ACC112 (cell line): ENCODE data around the gene CRYBG3.

Source experiments
- H2AFZ ChIP-seq: fragments of 200-600 bp; sonication (generic); one replicate; pipeline ENCODE4 v1.6.0; 2017; ENCODE audit warnings: antibody characterized with exemption, low read length; ENCODE audit not compliant: unreplicated experiment
- H3K27ac ChIP-seq: fragments of 200-600 bp; sonication (generic); 2 replicates; pipeline ENCODE4 v1.5.1; 2014; ENCODE audit warnings: low read depth, mild to moderate bottlenecking, antibody characterized with exemption, low read length, moderate library complexity
- H3K27me3 ChIP-seq: fragments of 200-600 bp; sonication (generic); 2 replicates; pipeline ENCODE4 v1.6.1; 2014; ENCODE audit warnings: mild to moderate bottlenecking, antibody characterized with exemption, low read length, moderate library complexity, mixed read lengths; ENCODE audit not compliant: insufficient read depth
- H3K36me3 ChIP-seq: fragments of 200-600 bp; sonication (generic); 2 replicates; pipeline ENCODE4 v1.6.1; 2016; ENCODE audit warnings: mild to moderate bottlenecking, antibody characterized with exemption, low read length, moderate library complexity, mixed read lengths; ENCODE audit not compliant: insufficient read depth
- H3K4me1 ChIP-seq: fragments of 200-600 bp; sonication (generic); one replicate; pipeline ENCODE4 v1.6.1; 2016; ENCODE audit warnings: low read length, mixed read lengths; ENCODE audit not compliant: insufficient read depth, unreplicated experiment, control insufficient read depth
- H3K4me3 ChIP-seq: fragments of 200-600 bp; sonication (generic); 2 replicates; pipeline ENCODE4 v1.5.1; 2014; ENCODE audit warnings: mild to moderate bottlenecking, low read depth, low read length
- H3K79me2 ChIP-seq: fragments of 200-600 bp; sonication (generic); one replicate; pipeline ENCODE4 v1.6.0; 2016; ENCODE audit warnings: low read length; ENCODE audit not compliant: control insufficient read depth, unreplicated experiment, insufficient read depth

CRYBG3 gene

GRCh38 chr3:97835761-97836160 lies 13.9 kb downstream of the CRYBG3 start:
- Histone ChIP-seq H3K79me2 (peaks cover 11% of the 10 kb centered on the region), H3K4me3 (no peak overlapping the region), H3K36me3 (no peaks in the 10 kb centered on the region), H3K27ac (no peak overlapping the region), H3K4me1 (no peaks in the 10 kb centered on the region), H2AFZ (no peak overlapping the region), H3K27me3 (no peaks in the 10 kb centered on the region)

- Histone ChIP-seq H3K36me3 (no peaks in the 10 kb centered on the region), H3K27ac (no peak overlapping the region), H2AFZ (no peak overlapping the region), H3K4me1 (no peaks in the 10 kb centered on the region), H3K79me2 (peaks cover 11% of the 10 kb centered on the region), H3K4me3 (no peak overlapping the region), H3K27me3 (no peaks in the 10 kb centered on the region)
These were observed 16.6 kb downstream of the CRYBG3 start for GRCh38 chr3:97838393-97838792.

- Histone ChIP-seq H2AFZ (no peak overlapping the region), H3K27me3 (no peaks in the 10 kb centered on the region), H3K79me2 (peaks cover 16% of the 10 kb centered on the region), H3K4me1 (no peaks in the 10 kb centered on the region), H3K4me3 (no peak overlapping the region), H3K27ac (no peak overlapping the region), H3K36me3 (no peaks in the 10 kb centered on the region)
These were observed 18.1 kb downstream of the CRYBG3 start for GRCh38 chr3:97839944-97840343.

GRCh38 chr3:97841304-97841703 lies 19.5 kb downstream of the CRYBG3 start:
- Histone ChIP-seq H3K27ac (no peak overlapping the region), H3K4me1 (no peaks in the 10 kb centered on the region), H2AFZ (no peak overlapping the region), H3K36me3 (no peaks in the 10 kb centered on the region; the same call in 1 of the 2 replicates), H3K4me3 (no peak overlapping the region), H3K79me2 (peaks cover 16% of the 10 kb centered on the region), H3K27me3 (no peaks in the 10 kb centered on the region)

GRCh38 chr3:97841956-97842355 lies 20.1 kb downstream of the CRYBG3 start:
- Histone ChIP-seq H3K36me3 (no peaks in the 10 kb centered on the region; the same call in 1 of the 2 replicates), H3K79me2 (peaks cover 13% of the 10 kb centered on the region), H3K27me3 (no peaks in the 10 kb centered on the region), H3K27ac (no peak overlapping the region), H3K4me1 (no peaks in the 10 kb centered on the region), H3K4me3 (no peak overlapping the region), H2AFZ (no peak overlapping the region)

GRCh38 chr3:97848779-97849178 lies 27.0 kb downstream of the CRYBG3 start:
- H3K27me3 ChIP-seq, result no peaks in the 10 kb centered on the region
- no peak overlapping the region for H3K4me3 ChIP-seq
- no peaks in the 10 kb centered on the region for H3K4me1 ChIP-seq
- no peak overlapping the region for H3K27ac ChIP-seq
- no peak overlapping the region for H2AFZ ChIP-seq
- H3K79me2 ChIP-seq, result peaks cover 8% of the 10 kb centered on the region
- H3K36me3 ChIP-seq, result peaks cover 2% of the 10 kb centered on the region; the same call in 1 of the 2 replicates

GRCh38 chr3:97857401-97857800 lies 35.6 kb downstream of the CRYBG3 start:
- H2AFZ ChIP-seq, result no peak overlapping the region
- no peaks in the 10 kb centered on the region for H3K4me1 ChIP-seq
- no peaks in the 10 kb centered on the region for H3K36me3 ChIP-seq
- no peak overlapping the region for H3K4me3 ChIP-seq
- peaks cover 28% of the 10 kb centered on the region for H3K79me2 ChIP-seq
- no peaks in the 10 kb centered on the region for H3K27me3 ChIP-seq
- no peak overlapping the region for H3K27ac ChIP-seq

- peaks cover 14% of the 10 kb centered on the region for H3K79me2 ChIP-seq
- H3K27me3 ChIP-seq, result no peaks in the 10 kb centered on the region
- no peak overlapping the region for H3K4me3 ChIP-seq
- H3K27ac ChIP-seq, result no peak overlapping the region
- no peaks in the 10 kb centered on the region for H3K36me3 ChIP-seq
- no peak overlapping the region for H2AFZ ChIP-seq
- no peaks in the 10 kb centered on the region for H3K4me1 ChIP-seq
These were observed 38.6 kb downstream of the CRYBG3 start for GRCh38 chr3:97860364-97860763.

- Histone ChIP-seq H3K4me3 (no peak overlapping the region), H3K4me1 (no peaks in the 10 kb centered on the region), H3K27me3 (no peaks in the 10 kb centered on the region), H3K27ac (no peak overlapping the region), H2AFZ (no peak overlapping the region), H3K36me3 (no peaks in the 10 kb centered on the region; the same call in 1 of the 2 replicates), H3K79me2 (peaks cover 14% of the 10 kb centered on the region)
These were observed 40.8 kb downstream of the CRYBG3 start for GRCh38 chr3:97862582-97862981.

GRCh38 chr3:97863031-97863430 lies 41.2 kb downstream of the CRYBG3 start:
- Histone ChIP-seq H3K4me1 (no peaks in the 10 kb centered on the region), H3K4me3 (no peak overlapping the region), H2AFZ (no peak overlapping the region), H3K27me3 (no peaks in the 10 kb centered on the region), H3K36me3 (no peaks in the 10 kb centered on the region; the same call in 1 of the 2 replicates), H3K79me2 (peaks cover 14% of the 10 kb centered on the region), H3K27ac (no peak overlapping the region)

GRCh38 chr3:97863775-97864174 lies 42.0 kb downstream of the CRYBG3 start:
- no peaks in the 10 kb centered on the region for H3K4me1 ChIP-seq
- no peak overlapping the region for H3K27ac ChIP-seq
- peaks cover 12% of the 10 kb centered on the region for H3K79me2 ChIP-seq
- no peak overlapping the region for H2AFZ ChIP-seq
- H3K36me3 ChIP-seq, result no peaks in the 10 kb centered on the region; the same call in 1 of the 2 replicates
- no peaks in the 10 kb centered on the region for H3K27me3 ChIP-seq
- no peak overlapping the region for H3K4me3 ChIP-seq
